ENCODE data around the gene GMNN.
A peak's percentile ranks its signal among the peaks of the same experiment; 100 is the strongest.

Gene GMNN

GRCh38 chr6:24774696-24775519 is at the start of gene GMNN:
GMNN (plus strand) TSS chr6:24774937; CDS start chr6:24777247, 2,310 bp downstream.
- H3K36me3 ChIP-seq (ENCODE audit: control insufficient read depth in 2 of 2, insufficient read depth in 1 of 2, low read length in 2 of 2) = peaks cover 2 to 30% of the 10 kb centered on the region in 2 experiments
- peak within 1 kb of the TSS; percentile 97 for H3K27ac ChIP-seq (ENCODE audit: extremely low read depth, low read depth, low read length)
- peaks cover 10% of the 10 kb centered on the region for H3K4me1 ChIP-seq (ENCODE audit: control insufficient read depth, insufficient read depth, low read length)
- CTCF ChIA-PET = interaction anchor here (0.6 to 0.7 kb wide), 2 partner anchors 259 to 344 kb away, joined by 3 to 4 read pairs; no protein-coding TSS in a partner anchor
- POLR2A ChIA-PET = interaction anchor here (0.6 to 2.7 kb wide), 10 partner anchors 9 to 1245 kb away, joined by 3 to 28 read pairs (median 5); partner anchors contain the start of genes ACOT13, ALDH5A1, C6orf62 and TDP2
- peak within 1 kb of the TSS; percentile 81 for H3K4me3 ChIP-seq (ENCODE audit: low read depth, low read length)
- no peaks in the 10 kb centered on the region for H3K9me3 ChIP-seq (ENCODE audit: control insufficient read depth, insufficient read depth, low read depth, low read length)
- peak; percentile 66 for TF ChIP-seq ZSCAN4 (tag by site-specific recombination; IDR thresholded peaks at IDR 0.05)
- TF ChIP-seq ZBTB11 (tag by site-specific recombination; conservative IDR thresholded peaks at IDR 0.05; ENCODE audit: low read depth) = no peak
- peak; percentile 89; the same call in 1 of the 2 replicates for TF ChIP-seq ZNF792 (tag by site-specific recombination; IDR thresholded peaks at IDR 0.05)
- TF ChIP-seq ZBTB49 (tag by site-specific recombination; IDR thresholded peaks at IDR 0.05; ENCODE audit: low read depth) = no peak
- peak; percentile 45 for TF ChIP-seq ZNF623 (tag by site-specific recombination; IDR thresholded peaks at IDR 0.05)
- TF ChIP-seq ZBTB7A (tag by site-specific recombination; IDR thresholded peaks at IDR 0.05; ENCODE audit: low read depth) = peak; percentile 90; the same call in 1 of the 2 replicates
- TF ChIP-seq ZBTB1 (tag by site-specific recombination; IDR thresholded peaks at IDR 0.05) = no peak
- peak; percentile 77 for TF ChIP-seq ZFP69B (tag by site-specific recombination; IDR thresholded peaks at IDR 0.05)
- no peak for TF ChIP-seq ZNF510 (tag by site-specific recombination; IDR thresholded peaks at IDR 0.05; ENCODE audit: insufficient replicate concordance)
- TF ChIP-seq ZNF274 (IDR thresholded peaks at IDR 0.05; ENCODE audit: low read length) = no peak
- no peak for TF ChIP-seq ZNF274 (tag by site-specific recombination; IDR thresholded peaks at IDR 0.05; ENCODE audit: borderline replicate concordance)
- no peak for TF ChIP-seq ZNF416 (tag by site-specific recombination; IDR thresholded peaks at IDR 0.05)
- no peak for TF ChIP-seq MYNN (tag by site-specific recombination; IDR thresholded peaks at IDR 0.05; ENCODE audit: borderline replicate concordance)
- TF ChIP-seq ZNF707 (tag by site-specific recombination; IDR thresholded peaks at IDR 0.05) = 0 out of 2 replicates have a peak, but pooled peaks have one; percentile 56
- no peak; the same call in 1 of the 2 replicates for TF ChIP-seq GLI2 (tag by site-specific recombination; IDR thresholded peaks at IDR 0.05; ENCODE audit: borderline replicate concordance, low read depth)
- TF ChIP-seq ZNF223 (tag by site-specific recombination; IDR thresholded peaks at IDR 0.05) = no peak
- TF ChIP-seq ZBTB26 (tag by site-specific recombination; optimal IDR thresholded peaks at IDR 0.05) = peak; percentile 97
- no peak for TF ChIP-seq ZNF404 (tag by site-specific recombination; IDR thresholded peaks at IDR 0.05)
- TF ChIP-seq TRIM28 (IDR thresholded peaks at IDR 0.05; ENCODE audit: borderline replicate concordance, low read length) = no peak
- 0 out of 2 replicates have a peak, but pooled peaks have one; percentile 53 for TF ChIP-seq ZNF624 (tag by site-specific recombination; IDR thresholded peaks at IDR 0.05)
- TF ChIP-seq ZNF48 (tag by site-specific recombination; IDR thresholded peaks at IDR 0.05) = no peak
- peak; percentile 99 for TF ChIP-seq ZNF2 (tag by site-specific recombination; IDR thresholded peaks at IDR 0.05)
- peak; percentile 99 for TF ChIP-seq BCL11A (tag by site-specific recombination; IDR thresholded peaks at IDR 0.05; ENCODE audit: low read depth)
- TF ChIP-seq ZNF302 (tag by site-specific recombination; IDR thresholded peaks at IDR 0.05; ENCODE audit: low read depth) = no peak
- TF ChIP-seq ZNF596 (tag by site-specific recombination; IDR thresholded peaks at IDR 0.05) = no peak
- TF ChIP-seq EGR2 (tag by site-specific recombination; IDR thresholded peaks at IDR 0.05; ENCODE audit: low read depth) = peak; percentile 21; the same call in 1 of the 2 replicates
- TF ChIP-seq ZBTB6 (tag by site-specific recombination; IDR thresholded peaks at IDR 0.05) = peak; percentile 58; the same call in 1 of the 2 replicates
- peak; percentile 76 for TF ChIP-seq ZNF335 (tag by site-specific recombination; conservative IDR thresholded peaks at IDR 0.05)
